Fibroblast of lung (primary cell): ENCODE results near the gene TMEM184B. TPM values are rescaled to one million over a fixed set of nuclear protein-coding genes. Genes with fewer than 3 reads are reported as not detected.

Experiments
- DNase-seq, 2 donors: peaks; one replicate each; pipeline versions ENCODE4 v3.0.0 to v3.0.0-alpha.2; 2010; ENCODE audit warnings: low read depth in 2 of 2
- H2AFZ ChIP-seq: 2 replicates; pipeline ENCODE4 v1.5.1; 2012; ENCODE audit warnings: low read length, control low read depth, inconsistent platforms
- H3K27ac ChIP-seq: 2 replicates; pipeline ENCODE4 v1.5.1; 2011; ENCODE audit warnings: low read length, control low read depth; ENCODE audit not compliant: insufficient read depth
- H3K27me3 ChIP-seq: 2 replicates; pipeline ENCODE4 v1.5.1; 2011; ENCODE audit warnings: mild to moderate bottlenecking, low read length; ENCODE audit not compliant: control insufficient read depth, insufficient read depth
- H3K36me3 ChIP-seq: 2 replicates; pipeline ENCODE4 v1.5.1; 2011; ENCODE audit warnings: low read length; ENCODE audit not compliant: control insufficient read depth, insufficient read depth
- H3K4me1 ChIP-seq: 2 replicates; pipeline ENCODE4 v1.5.1; 2011; ENCODE audit warnings: low read length; ENCODE audit not compliant: control insufficient read depth, insufficient read depth; ENCODE audit errors: extremely low read depth
- H3K4me2 ChIP-seq: 2 replicates; pipeline ENCODE4 v1.5.1; 2011; ENCODE audit warnings: low read length, control low read depth; ENCODE audit not compliant: insufficient read depth; ENCODE audit errors: extremely low read depth
- H3K4me3 ChIP-seq, 4 experiments: fragments of 200-600 bp in 1 of 4; sonication (generic) in 1 of 4; replicated peaks in 1 of 4; 2 replicates each; pipeline ENCODE4 v1.5.1; 2011 to 2016; ENCODE audit warnings: low read length in 4 of 4, low read depth in 3 of 4, mild to moderate bottlenecking in 3 of 4, control low read depth in 2 of 4, inconsistent platforms in 1 of 4, mixed read lengths in 1 of 4; ENCODE audit not compliant: insufficient read depth in 1 of 4; ENCODE audit errors: control extremely low read depth in 1 of 4
- H3K79me2 ChIP-seq: 2 replicates; pipeline ENCODE4 v1.5.1; 2012; ENCODE audit warnings: mild to moderate bottlenecking, low read length, inconsistent platforms; ENCODE audit not compliant: control insufficient read depth, insufficient read depth
- H3K9ac ChIP-seq: 2 replicates; pipeline ENCODE4 v1.5.1; 2011; ENCODE audit warnings: mild to moderate bottlenecking, low read length, control low read depth; ENCODE audit not compliant: insufficient read depth
- H3K9me3 ChIP-seq: 2 replicates; pipeline ENCODE4 v1.5.1; 2012; ENCODE audit warnings: low read depth, low read length; ENCODE audit not compliant: control insufficient read depth, insufficient read depth
- H4K20me1 ChIP-seq: 2 replicates; pipeline ENCODE4 v1.5.1; 2011; ENCODE audit warnings: low read length; ENCODE audit not compliant: control insufficient read depth, insufficient read depth; ENCODE audit errors: extremely low read depth
- EZH2 ChIP-seq: IDR thresholded peaks from 2 replicates; pipeline ENCODE4 v1.5.1; 2012; ENCODE audit warnings: low read length, control low read depth, mild to moderate bottlenecking; ENCODE audit errors: missing control alignments
- polyA plus RNA-seq, 2 donors: library from polyadenylated mRNA; depleted of rRNA in 1 of 2; stranded (reverse) in 1 of 2; unstranded in 1 of 2; fragments of >200 nt; gene quantifications; 2 replicates each; pipeline ENCODE4 v1.2.1, GENCODE V29; 2011 to 2012; ENCODE audit warnings: missing spikeins in 1 of 2
- total RNA-seq: library from RNA; depleted of rRNA; stranded (reverse); fragments of >200 nt; gene quantifications from 2 replicates; pipeline ENCODE4 v1.2.1, GENCODE V29; 2014
- TF ChIP-seq, protein P1 (sequence below), 2 donors: IDR thresholded peaks in 1 of 2; conservative IDR thresholded peaks in 1 of 2; 1 replicate in 1 of 2; 2 replicates in 1 of 2; pipeline ENCODE4 v1.5.1; 2011 to 2012; ENCODE audit warnings: low read length in 2 of 2, control low read depth in 1 of 2, inconsistent platforms in 1 of 2, low read depth in 1 of 2, mild to moderate bottlenecking in 1 of 2

TMEM184B gene
- total and polyA plus RNA-seq, 2 donors (not counting 1 experiment from before 2014, with no cell fraction given): 28.2 to 37.2 TPM

DNA sequence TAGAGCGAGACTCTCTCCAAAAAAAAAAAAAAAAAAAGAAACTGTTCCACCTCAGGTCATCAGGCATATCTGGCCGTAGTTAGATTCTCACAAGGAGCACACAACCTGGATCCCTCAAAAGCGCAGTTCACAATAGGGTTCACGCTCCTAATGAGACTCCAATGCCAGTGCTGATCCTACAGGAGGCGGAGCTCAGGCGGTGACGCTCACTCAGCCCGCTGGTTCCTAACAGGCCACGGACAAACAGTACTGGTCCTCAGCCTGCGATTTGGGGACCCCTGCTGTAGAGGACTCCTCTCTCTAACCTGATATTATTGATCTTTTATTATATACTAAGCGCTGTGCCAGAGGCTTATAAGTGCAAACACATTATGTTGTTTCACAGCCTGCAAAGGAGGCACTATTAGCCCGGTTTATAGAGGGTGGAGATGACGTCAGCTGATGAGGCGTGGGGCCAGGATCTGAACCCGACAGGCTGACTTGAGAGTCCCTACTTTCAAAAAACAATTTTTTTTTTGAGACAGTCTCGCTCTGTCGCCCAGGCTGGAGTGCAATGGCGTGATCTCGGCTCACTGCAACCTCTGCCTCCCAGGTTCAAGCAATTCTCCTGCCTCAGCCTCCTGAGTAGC is 75.9 kb downstream of the TMEM184B start:
- Histone ChIP-seq H3K4me3 (no peak overlapping the region), H3K9me3 (no peaks in the 10 kb centered on the region), H3K27me3 (no peaks in the 10 kb centered on the region), H2AFZ (peak overlapping the region; percentile 67), H3K27ac (no peak overlapping the region), H3K36me3 (no peaks in the 10 kb centered on the region), H3K79me2 (no peaks in the 10 kb centered on the region), H3K9ac (no peak overlapping the region), H3K4me1 (peaks cover 12% of the 10 kb centered on the region), H3K4me2 (peak overlapping the region; percentile 59), H4K20me1 (no peaks in the 10 kb centered on the region)
- peak in 1 of 2 donors; percentile 46 for DNase-seq
- no peak for TF ChIP-seq EZH2
- TF ChIP-seq, protein P1, sequence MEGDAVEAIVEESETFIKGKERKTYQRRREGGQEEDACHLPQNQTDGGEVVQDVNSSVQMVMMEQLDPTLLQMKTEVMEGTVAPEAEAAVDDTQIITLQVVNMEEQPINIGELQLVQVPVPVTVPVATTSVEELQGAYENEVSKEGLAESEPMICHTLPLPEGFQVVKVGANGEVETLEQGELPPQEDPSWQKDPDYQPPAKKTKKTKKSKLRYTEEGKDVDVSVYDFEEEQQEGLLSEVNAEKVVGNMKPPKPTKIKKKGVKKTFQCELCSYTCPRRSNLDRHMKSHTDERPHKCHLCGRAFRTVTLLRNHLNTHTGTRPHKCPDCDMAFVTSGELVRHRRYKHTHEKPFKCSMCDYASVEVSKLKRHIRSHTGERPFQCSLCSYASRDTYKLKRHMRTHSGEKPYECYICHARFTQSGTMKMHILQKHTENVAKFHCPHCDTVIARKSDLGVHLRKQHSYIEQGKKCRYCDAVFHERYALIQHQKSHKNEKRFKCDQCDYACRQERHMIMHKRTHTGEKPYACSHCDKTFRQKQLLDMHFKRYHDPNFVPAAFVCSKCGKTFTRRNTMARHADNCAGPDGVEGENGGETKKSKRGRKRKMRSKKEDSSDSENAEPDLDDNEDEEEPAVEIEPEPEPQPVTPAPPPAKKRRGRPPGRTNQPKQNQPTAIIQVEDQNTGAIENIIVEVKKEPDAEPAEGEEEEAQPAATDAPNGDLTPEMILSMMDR (conservative IDR thresholded peaks at IDR 0.05 in 1 of 2, IDR thresholded peaks at IDR 0.05 in 1 of 2; ENCODE audit: low read depth in 1 of 2, low read length in 2 of 2): no peak

DNA sequence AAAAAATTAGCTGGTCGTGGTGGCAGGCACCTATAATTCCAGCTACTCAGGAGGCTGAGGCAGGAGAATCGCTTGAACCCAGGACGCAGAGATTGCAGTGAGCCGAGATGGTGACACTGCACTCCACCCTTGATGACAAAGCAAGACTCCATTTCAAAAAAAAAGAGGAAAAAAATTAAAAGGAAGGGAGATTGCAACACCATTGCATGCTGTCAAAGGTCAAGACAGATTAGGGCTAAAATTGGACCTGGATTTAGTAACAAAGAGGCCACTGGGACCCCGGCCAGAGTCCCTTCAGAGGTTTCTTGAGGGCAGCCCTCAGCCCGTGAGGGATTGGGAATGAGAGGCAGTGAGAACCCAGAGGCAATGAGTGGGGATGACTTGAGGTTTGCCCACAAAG is 79.2 kb downstream of the TMEM184B start:
- TF ChIP-seq, protein P1 (conservative IDR thresholded peaks at IDR 0.05 in 1 of 2, IDR thresholded peaks at IDR 0.05 in 1 of 2; ENCODE audit: low read depth in 1 of 2, low read length in 2 of 2): no peak
- TF ChIP-seq EZH2: no peak
- Histone ChIP-seq H3K4me2 (no peak overlapping the region), H3K79me2 (no peaks in the 10 kb centered on the region), H3K27ac (no peak overlapping the region), H2AFZ (no peak overlapping the region), H4K20me1 (no peaks in the 10 kb centered on the region), H3K4me1 (peaks cover 7% of the 10 kb centered on the region), H3K9ac (no peak overlapping the region), H3K27me3 (no peaks in the 10 kb centered on the region), H3K9me3 (no peaks in the 10 kb centered on the region), H3K36me3 (no peaks in the 10 kb centered on the region), H3K4me3 (no peak overlapping the region)
- peak in 1 of 2 donors; percentile 60 for DNase-seq

DNA sequence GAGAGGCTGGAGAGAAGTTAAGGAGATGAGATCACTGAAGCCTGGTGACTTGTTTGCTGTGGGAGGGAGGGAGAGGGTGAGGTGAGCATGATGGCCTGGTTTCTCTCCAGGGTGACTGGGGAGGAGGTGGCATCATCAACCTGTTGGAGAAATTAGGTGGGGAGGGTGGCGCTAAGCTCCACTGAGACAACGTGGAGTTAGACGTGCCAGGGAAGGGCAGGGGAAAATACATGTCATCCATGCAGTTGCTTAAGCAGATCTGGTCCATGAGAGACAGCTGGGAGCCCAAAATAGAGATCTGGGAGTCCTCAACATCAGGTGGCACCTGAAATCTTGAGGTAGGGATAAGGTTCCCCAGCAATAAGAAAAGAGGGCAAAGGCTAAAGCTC is 80.3 kb downstream of the TMEM184B start:
- Histone ChIP-seq H3K9ac (no peak overlapping the region), H3K4me2 (no peak overlapping the region), H3K9me3 (no peaks in the 10 kb centered on the region), H3K79me2 (no peaks in the 10 kb centered on the region), H3K36me3 (no peaks in the 10 kb centered on the region), H3K27me3 (no peaks in the 10 kb centered on the region), H3K4me1 (peaks cover 7% of the 10 kb centered on the region), H3K4me3 (no peak overlapping the region), H3K27ac (no peak overlapping the region), H4K20me1 (no peaks in the 10 kb centered on the region), H2AFZ (no peak overlapping the region)
- no peak for TF ChIP-seq EZH2
- TF ChIP-seq, protein P1 (conservative IDR thresholded peaks at IDR 0.05 in 1 of 2, IDR thresholded peaks at IDR 0.05 in 1 of 2; ENCODE audit: low read depth in 1 of 2, low read length in 2 of 2): no peak
- no peak for DNase-seq
